IPS-20b (cell line): ENCODE data around the gene OR51D1.

Experiments used
- H3K27ac ChIP-seq: one replicate; pipeline ENCODE4 v1.5.1; 2013; ENCODE audit warnings: low read length
- H3K27me3 ChIP-seq: 2 replicates; pipeline ENCODE4 v1.6.1; 2013; ENCODE audit warnings: mild to moderate bottlenecking, low read length, inconsistent platforms; ENCODE audit not compliant: insufficient read depth
- H3K36me3 ChIP-seq: 2 replicates; pipeline ENCODE4 v1.6.1; 2013; ENCODE audit warnings: low read depth, mild to moderate bottlenecking, inconsistent platforms, low read length, moderate library complexity; ENCODE audit not compliant: insufficient read depth
- H3K4me1 ChIP-seq: 2 replicates; pipeline ENCODE4 v1.6.1; 2013; ENCODE audit warnings: mild to moderate bottlenecking, control low read depth, inconsistent platforms, low read length, moderate library complexity; ENCODE audit not compliant: insufficient read depth
- H3K4me3 ChIP-seq: 2 replicates; pipeline ENCODE4 v1.5.1; 2013; ENCODE audit warnings: mild to moderate bottlenecking, low read length, inconsistent platforms
- H3K9ac ChIP-seq: 2 replicates; pipeline ENCODE4 v1.6.1; 2013; ENCODE audit warnings: low read depth, mild to moderate bottlenecking, inconsistent platforms, low read length, moderate library complexity
- H3K9me3 ChIP-seq: 2 replicates; pipeline ENCODE4 v1.6.1; 2013; ENCODE audit warnings: mild to moderate bottlenecking, low read depth, low read length, inconsistent platforms; ENCODE audit not compliant: insufficient read depth

Gene OR51D1

DNA sequence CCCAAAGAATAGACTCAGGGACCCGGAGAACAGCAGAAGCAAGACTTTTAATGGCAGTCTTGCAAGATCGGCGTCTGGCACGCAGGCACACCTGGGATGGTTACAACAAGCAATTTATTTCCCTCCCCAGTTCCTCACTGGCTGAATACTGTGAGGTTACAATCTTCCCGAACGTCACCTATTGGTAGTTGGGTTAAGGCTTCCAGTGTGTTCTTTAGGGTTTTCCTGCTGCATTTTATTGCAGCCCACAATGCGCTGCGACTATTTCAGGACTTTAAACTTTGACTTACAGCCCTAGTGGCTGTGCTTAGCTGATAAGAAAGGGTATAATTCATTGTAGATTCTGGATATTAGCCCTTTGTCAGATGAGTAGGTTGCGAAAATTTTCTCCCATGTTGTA is 17.8 kb upstream of the OR51D1 start:
- Histone ChIP-seq H3K27ac (no peak overlapping the region), H3K9me3 (no peaks in the 10 kb centered on the region), H3K27me3 (no peaks in the 10 kb centered on the region), H3K4me1 (no peaks in the 10 kb centered on the region), H3K4me3 (no peak overlapping the region), H3K36me3 (no peaks in the 10 kb centered on the region), H3K9ac (no peak overlapping the region)

DNA sequence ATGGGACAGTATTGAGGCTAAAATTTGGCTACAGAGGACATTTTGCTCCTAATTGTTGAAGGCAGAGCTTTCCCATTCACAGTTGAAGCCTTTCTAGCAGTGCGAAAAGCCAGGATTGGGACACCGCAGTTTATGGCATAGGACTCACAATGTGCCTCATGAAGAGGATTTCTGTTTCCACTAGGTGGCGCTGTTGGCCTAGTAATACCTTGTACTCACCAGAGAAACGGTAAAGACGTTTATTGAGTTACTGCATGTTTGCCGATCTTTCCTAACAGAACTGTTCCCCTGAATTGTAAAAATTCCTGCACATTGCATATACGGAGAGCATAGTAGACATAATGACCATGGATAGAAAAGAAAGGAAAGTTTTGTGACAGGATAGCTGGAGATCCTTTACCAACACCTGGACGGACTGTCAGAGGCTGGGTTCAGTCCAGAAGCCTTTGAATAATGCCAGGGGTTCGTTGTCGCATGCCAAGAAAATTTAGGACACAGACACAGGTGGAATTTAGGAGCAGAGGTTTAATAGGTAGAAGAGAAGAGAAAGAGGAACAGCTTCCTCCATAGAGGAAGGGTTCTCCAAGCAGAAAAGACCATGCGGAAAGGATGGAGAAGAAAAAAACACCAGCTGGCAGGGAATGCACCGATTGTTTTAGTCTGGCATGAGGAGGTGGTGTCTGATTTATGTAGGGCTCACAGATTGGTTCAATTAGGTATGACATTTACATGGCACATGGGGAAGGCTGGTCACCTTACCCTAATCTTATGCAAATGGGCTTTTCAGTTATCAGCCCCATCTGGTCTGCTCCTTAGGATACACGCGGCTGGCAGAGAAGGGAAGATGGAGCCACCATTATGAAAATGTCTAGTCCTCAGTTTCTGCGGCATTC is 10.8 kb upstream of the OR51D1 start:
- Histone ChIP-seq H3K36me3 (no peaks in the 10 kb centered on the region), H3K9ac (no peak overlapping the region), H3K9me3 (no peaks in the 10 kb centered on the region), H3K4me1 (peaks cover 9% of the 10 kb centered on the region; the same call in 1 of the 2 replicates), H3K27me3 (no peaks in the 10 kb centered on the region), H3K4me3 (no peak overlapping the region), H3K27ac (no peak overlapping the region)

- Histone ChIP-seq H3K4me3 (no peak overlapping the region), H3K9ac (no peak overlapping the region), H3K9me3 (no peaks in the 10 kb centered on the region), H3K4me1 (no peaks in the 10 kb centered on the region; the same call in 1 of the 2 replicates), H3K27me3 (peaks cover 14% of the 10 kb centered on the region), H3K36me3 (no peaks in the 10 kb centered on the region), H3K27ac (no peak overlapping the region)
Observed at GRCh38 chr11:4636136-4636535, 1.1 kb upstream of the OR51D1 start.

DNA sequence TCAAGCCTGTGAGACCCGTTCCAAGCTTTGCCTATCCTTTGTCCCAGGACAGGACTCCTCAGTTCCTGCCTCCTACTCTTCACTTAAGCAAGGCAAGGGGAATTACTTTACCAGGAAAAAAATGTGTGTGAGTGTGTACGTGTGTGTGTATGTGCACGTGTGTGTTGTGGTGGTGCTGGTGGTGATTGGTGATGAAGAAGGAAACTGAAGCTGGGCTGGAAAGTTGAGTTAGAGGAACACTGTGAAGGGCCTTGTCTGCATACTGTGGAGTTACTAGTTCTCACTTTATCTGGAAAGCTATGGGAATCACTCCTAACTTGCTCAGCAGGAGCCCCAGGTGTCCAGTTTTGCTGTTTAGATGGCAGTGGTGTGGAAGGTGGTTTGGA is 378 bp downstream of the OR51D1 start:
- H3K27me3 ChIP-seq: peaks cover 14% of the 10 kb centered on the region
- H3K4me1 ChIP-seq: no peaks in the 10 kb centered on the region; the same call in 1 of the 2 replicates
- no peaks in the 10 kb centered on the region for H3K36me3 ChIP-seq
- H3K9me3 ChIP-seq: no peaks in the 10 kb centered on the region
- no peak overlapping the region for H3K9ac ChIP-seq
- H3K4me3 ChIP-seq: no peak overlapping the region
- H3K27ac ChIP-seq: no peak overlapping the region

DNA sequence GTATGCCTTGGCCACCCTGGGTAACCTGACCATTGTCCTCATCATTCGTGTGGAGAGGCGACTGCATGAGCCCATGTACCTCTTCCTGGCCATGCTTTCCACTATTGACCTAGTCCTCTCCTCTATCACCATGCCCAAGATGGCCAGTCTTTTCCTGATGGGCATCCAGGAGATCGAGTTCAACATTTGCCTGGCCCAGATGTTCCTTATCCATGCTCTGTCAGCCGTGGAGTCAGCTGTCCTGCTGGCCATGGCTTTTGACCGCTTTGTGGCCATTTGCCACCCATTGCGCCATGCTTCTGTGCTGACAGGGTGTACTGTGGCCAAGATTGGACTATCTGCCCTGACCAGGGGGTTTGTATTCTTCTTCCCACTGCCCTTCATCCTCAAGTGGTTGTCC is 2.7 kb downstream of the OR51D1 start:
- Histone ChIP-seq H3K4me1 (no peaks in the 10 kb centered on the region; the same call in 1 of the 2 replicates), H3K4me3 (no peak overlapping the region), H3K36me3 (no peaks in the 10 kb centered on the region), H3K9me3 (no peaks in the 10 kb centered on the region), H3K27me3 (peaks cover 14% of the 10 kb centered on the region), H3K27ac (no peak overlapping the region), H3K9ac (no peak overlapping the region)

GRCh38 chr11:4641501-4641900 is 4.2 kb downstream of the OR51D1 start:
- Histone ChIP-seq H3K4me1 (no peaks in the 10 kb centered on the region; the same call in 1 of the 2 replicates), H3K36me3 (no peaks in the 10 kb centered on the region), H3K9me3 (no peaks in the 10 kb centered on the region), H3K27ac (no peak overlapping the region), H3K9ac (no peak overlapping the region), H3K4me3 (no peak overlapping the region), H3K27me3 (peaks cover 14% of the 10 kb centered on the region)

DNA sequence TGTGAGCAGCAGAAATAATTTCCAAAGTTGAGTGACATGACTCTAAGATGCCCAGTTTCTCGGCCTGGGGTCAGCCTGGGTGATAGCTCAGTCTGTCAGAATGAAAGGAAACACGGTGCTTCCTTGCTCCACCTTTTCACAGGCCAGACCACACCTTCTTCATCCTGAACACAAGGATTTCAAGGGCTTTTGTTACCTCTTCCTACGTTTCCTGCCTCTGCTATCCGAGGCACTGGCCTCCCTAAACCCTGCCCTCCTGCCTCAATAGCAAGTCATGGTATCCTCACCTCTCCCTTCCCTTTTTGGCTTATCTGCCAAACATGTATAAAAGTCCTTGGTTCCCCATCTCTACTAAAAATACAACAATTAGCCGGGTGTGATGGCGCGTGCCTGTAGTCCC is 4.8 kb downstream of the OR51D1 start:
- Histone ChIP-seq H3K27ac (no peak overlapping the region), H3K27me3 (peaks cover 13% of the 10 kb centered on the region), H3K9ac (no peak overlapping the region), H3K4me3 (no peak overlapping the region), H3K4me1 (no peaks in the 10 kb centered on the region; the same call in 1 of the 2 replicates), H3K9me3 (no peaks in the 10 kb centered on the region), H3K36me3 (no peaks in the 10 kb centered on the region)

- Histone ChIP-seq H3K9ac (no peak overlapping the region), H3K27ac (no peak overlapping the region), H3K9me3 (no peaks in the 10 kb centered on the region), H3K27me3 (peaks cover 3% of the 10 kb centered on the region), H3K36me3 (no peaks in the 10 kb centered on the region), H3K4me3 (no peak overlapping the region), H3K4me1 (no peaks in the 10 kb centered on the region)
Observed at GRCh38 chr11:4643076-4643475, 5.8 kb downstream of the OR51D1 start.

- Histone ChIP-seq H3K9ac (no peak within 1 kb of the TSS), H3K4me3 (no peak within 1 kb of the TSS), H3K36me3 (no peaks in the 10 kb centered on the region), H3K9me3 (no peaks in the 10 kb centered on the region), H3K27me3 (no peaks in the 10 kb centered on the region), H3K27ac (no peak within 1 kb of the TSS), H3K4me1 (no peaks in the 10 kb centered on the region)
Observed at GRCh38 chr11:4643682-4644081, 6.4 kb downstream of the OR51D1 start, which contains the start of gene OR51E1. OR51E1 (plus strand) TSS chr11:4643982; CDS start chr11:4652527, 8,545 bp downstream.

- no peaks in the 10 kb centered on the region for H3K36me3 ChIP-seq
- no peak overlapping the region for H3K9ac ChIP-seq
- H3K4me1 ChIP-seq: no peaks in the 10 kb centered on the region
- no peaks in the 10 kb centered on the region for H3K9me3 ChIP-seq
- H3K4me3 ChIP-seq: no peak overlapping the region
- H3K27ac ChIP-seq: no peak overlapping the region
- H3K27me3 ChIP-seq: no peaks in the 10 kb centered on the region
Observed at GRCh38 chr11:4644233-4644632, 7.0 kb downstream of the OR51D1 start.

GRCh38 chr11:4645974-4646373 is 8.7 kb downstream of the OR51D1 start:
- Histone ChIP-seq H3K4me1 (no peaks in the 10 kb centered on the region), H3K27ac (no peak overlapping the region), H3K36me3 (no peaks in the 10 kb centered on the region), H3K4me3 (no peak overlapping the region), H3K27me3 (no peaks in the 10 kb centered on the region), H3K9ac (no peak overlapping the region), H3K9me3 (no peaks in the 10 kb centered on the region)

DNA sequence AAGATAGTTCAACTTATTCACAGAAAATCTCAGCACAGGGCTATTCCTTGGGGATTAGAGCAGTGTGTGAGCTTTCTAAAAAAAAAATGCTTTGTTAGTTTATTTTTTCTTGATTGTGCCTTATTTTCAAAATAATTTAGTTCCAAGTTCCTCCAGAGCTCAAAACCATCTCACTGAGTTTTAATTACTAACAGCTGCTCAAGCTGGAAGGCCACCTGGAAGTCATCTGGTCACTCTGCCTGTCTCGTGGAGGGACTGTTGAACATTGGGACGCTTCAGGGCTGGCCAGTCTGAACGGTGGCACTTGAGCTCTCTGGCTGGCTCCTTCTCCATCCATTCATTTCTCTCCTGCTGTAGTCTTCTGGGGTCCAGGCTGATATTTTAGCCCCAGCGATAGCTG is 10.5 kb downstream of the OR51D1 start:
- H3K4me3 ChIP-seq: no peak overlapping the region
- no peak overlapping the region for H3K27ac ChIP-seq
- H3K36me3 ChIP-seq: no peaks in the 10 kb centered on the region
- H3K4me1 ChIP-seq: no peaks in the 10 kb centered on the region
- H3K9ac ChIP-seq: no peak overlapping the region
- no peaks in the 10 kb centered on the region for H3K27me3 ChIP-seq
- H3K9me3 ChIP-seq: no peaks in the 10 kb centered on the region
